Mucosa of stomach (tissue), 1 donor: ENCODE results near the gene SGCB.
A peak's percentile ranks its signal among the peaks of the same experiment; 100 is the strongest.

ENCODE experiments used
- H3K27me3 ChIP-seq: one replicate; pipeline ENCODE4 v1.7.0; 2013; ENCODE audit warnings: mild to moderate bottlenecking, low read length; ENCODE audit not compliant: control insufficient read depth, insufficient read depth
- H3K36me3 ChIP-seq: one replicate; pipeline ENCODE4 v1.7.0; 2013; ENCODE audit warnings: low read length; ENCODE audit not compliant: control insufficient read depth, insufficient read depth
- H3K4me1 ChIP-seq: one replicate; pipeline ENCODE4 v1.7.0; 2013; ENCODE audit warnings: mild to moderate bottlenecking, low read length; ENCODE audit not compliant: control insufficient read depth, insufficient read depth
- H3K4me3 ChIP-seq: one replicate; pipeline ENCODE4 v1.7.0; 2013; ENCODE audit warnings: low read length
- H3K9ac ChIP-seq: one replicate; pipeline ENCODE4 v1.7.0; 2013; ENCODE audit warnings: mild to moderate bottlenecking, low read length, moderate library complexity
- H3K9me3 ChIP-seq: one replicate; pipeline ENCODE4 v1.7.0; 2013; ENCODE audit warnings: mild to moderate bottlenecking, low read length, moderate library complexity; ENCODE audit not compliant: control insufficient read depth
- donor health status: Pancreatic carcinoma.

SGCB gene

GRCh38 chr4:52051615-52052474, 13.7 kb upstream of the SGCB start:
- Histone ChIP-seq H3K4me3 (peak overlapping the region; percentile 77), H3K4me1 (peaks cover 3% of the 10 kb centered on the region), H3K36me3 (no peaks in the 10 kb centered on the region), H3K27me3 (no peaks in the 10 kb centered on the region), H3K9ac (peak overlapping the region; percentile 65), H3K9me3 (no peaks in the 10 kb centered on the region)

- Histone ChIP-seq H3K27me3 (no peaks in the 10 kb centered on the region), H3K4me3 (peak within 1 kb of the TSS; percentile 77), H3K9me3 (no peaks in the 10 kb centered on the region), H3K36me3 (no peaks in the 10 kb centered on the region), H3K9ac (peak within 1 kb of the TSS; percentile 65), H3K4me1 (peaks cover 3% of the 10 kb centered on the region)
Observed at GRCh38 chr4:52051213-52051614, 13.1 kb upstream of the SGCB start, which contains the start of gene SPATA18. Gene SPATA18, plus strand, starts transcription at chr4:52051304. Its CDS starts 401 bp downstream, at chr4:52051705.

- Histone ChIP-seq H3K36me3 (no peaks in the 10 kb centered on the region), H3K4me3 (no peak overlapping the region), H3K9ac (no peak overlapping the region), H3K27me3 (no peaks in the 10 kb centered on the region), H3K9me3 (no peaks in the 10 kb centered on the region), H3K4me1 (peaks cover 3% of the 10 kb centered on the region)
Observed at GRCh38 chr4:52049266-52049665, 11.2 kb upstream of the SGCB start.

- Histone ChIP-seq H3K4me1 (no peaks in the 10 kb centered on the region), H3K4me3 (no peak overlapping the region), H3K9me3 (no peaks in the 10 kb centered on the region), H3K27me3 (no peaks in the 10 kb centered on the region), H3K36me3 (no peaks in the 10 kb centered on the region), H3K9ac (no peak overlapping the region)
Observed at GRCh38 chr4:52045028-52045427, 6.9 kb upstream of the SGCB start.

- Histone ChIP-seq H3K4me3 (peak overlapping the region; percentile 23), H3K4me1 (peaks cover 15% of the 10 kb centered on the region), H3K9ac (peak overlapping the region; percentile 67), H3K36me3 (no peaks in the 10 kb centered on the region), H3K9me3 (no peaks in the 10 kb centered on the region), H3K27me3 (no peaks in the 10 kb centered on the region)
Observed at GRCh38 chr4:52037689-52038102, 403 bp downstream of the SGCB start.

DNA sequence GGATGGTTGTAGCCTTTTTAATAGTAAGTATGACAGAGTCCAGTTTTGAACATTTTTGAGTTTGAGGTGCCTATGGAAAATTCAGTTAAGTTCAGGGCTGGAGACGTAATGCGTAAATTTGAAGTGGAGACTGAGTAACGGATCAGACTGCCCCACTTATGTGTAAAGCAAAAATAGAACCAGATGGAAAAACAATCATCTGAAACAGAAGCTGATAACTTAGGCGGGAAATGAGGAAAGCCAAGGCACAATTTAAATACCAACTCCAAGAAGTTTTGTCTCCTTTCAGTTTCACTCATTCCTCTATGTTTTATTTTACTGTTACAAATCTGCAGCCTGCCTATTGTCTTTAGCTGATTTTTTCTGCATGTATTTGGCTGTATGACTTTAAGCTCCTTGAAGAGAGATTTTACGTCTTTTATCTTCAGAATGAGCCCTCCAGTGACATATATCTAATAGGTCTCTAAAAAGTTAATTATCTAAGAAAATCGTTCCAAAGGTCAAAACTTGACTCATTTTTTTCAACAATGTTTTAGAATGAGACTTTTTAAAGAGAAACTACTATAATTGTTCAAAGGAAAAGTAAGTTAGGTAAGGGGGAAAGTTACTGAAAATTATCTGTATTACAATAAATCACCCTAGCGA, 1.1 kb downstream of the SGCB start:
- Histone ChIP-seq H3K27me3 (no peaks in the 10 kb centered on the region), H3K4me3 (peak overlapping the region; percentile 23), H3K4me1 (peaks cover 15% of the 10 kb centered on the region), H3K9me3 (no peaks in the 10 kb centered on the region), H3K9ac (peak overlapping the region; percentile 67), H3K36me3 (no peaks in the 10 kb centered on the region)

- Histone ChIP-seq H3K9ac (no peak overlapping the region), H3K9me3 (no peaks in the 10 kb centered on the region), H3K27me3 (no peaks in the 10 kb centered on the region), H3K36me3 (no peaks in the 10 kb centered on the region), H3K4me3 (no peak overlapping the region), H3K4me1 (peaks cover 15% of the 10 kb centered on the region)
Observed at GRCh38 chr4:52035190-52035589, 2.9 kb downstream of the SGCB start.

DNA sequence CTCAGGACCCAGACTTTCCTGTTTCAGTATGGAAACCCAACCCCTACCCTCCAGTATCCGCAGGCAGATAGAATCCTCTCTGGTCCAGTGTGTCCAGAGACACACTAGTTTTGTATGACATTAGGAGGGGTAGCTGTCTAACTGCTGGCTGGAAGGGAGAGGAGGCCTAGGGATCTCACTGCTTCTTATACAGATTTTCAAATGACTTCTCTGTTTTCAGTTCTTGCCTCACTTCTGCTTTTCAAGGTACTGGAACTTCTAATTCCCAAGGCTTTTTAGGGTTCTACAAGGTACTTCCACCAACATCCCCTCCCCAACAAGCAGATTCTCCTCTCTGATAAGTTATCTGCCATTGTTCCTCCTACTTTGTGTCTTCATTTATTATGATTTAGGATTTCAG, 6.1 kb downstream of the SGCB start:
- no peak overlapping the region for H3K4me3 ChIP-seq
- no peaks in the 10 kb centered on the region for H3K27me3 ChIP-seq
- H3K4me1 ChIP-seq = peaks cover 10% of the 10 kb centered on the region
- no peaks in the 10 kb centered on the region for H3K36me3 ChIP-seq
- H3K9me3 ChIP-seq = no peaks in the 10 kb centered on the region
- H3K9ac ChIP-seq = no peak overlapping the region

DNA sequence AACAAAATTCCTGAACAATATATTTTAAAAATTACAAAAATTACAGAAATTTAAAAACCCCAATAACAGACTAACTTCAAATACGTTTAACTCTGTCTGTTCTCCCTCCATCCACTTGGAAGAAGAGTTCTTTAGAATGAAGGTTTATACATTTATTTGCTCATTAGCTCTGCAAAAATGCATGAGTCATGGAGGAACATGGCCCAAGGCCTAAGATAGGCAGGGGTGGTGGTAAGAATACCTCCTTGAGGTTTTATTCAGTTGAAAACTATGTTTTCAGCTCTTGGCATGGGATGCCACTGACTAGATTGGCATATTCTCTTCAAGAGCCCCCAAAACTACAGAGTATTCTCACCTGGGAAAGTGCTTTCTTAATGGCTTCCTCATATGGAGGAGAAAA, 9.1 kb downstream of the SGCB start:
- peaks cover under 1% of the 10 kb centered on the region for H3K36me3 ChIP-seq
- no peaks in the 10 kb centered on the region for H3K27me3 ChIP-seq
- H3K4me3 ChIP-seq = no peak overlapping the region
- H3K9me3 ChIP-seq = no peaks in the 10 kb centered on the region
- H3K4me1 ChIP-seq = no peaks in the 10 kb centered on the region
- no peak overlapping the region for H3K9ac ChIP-seq

- Histone ChIP-seq H3K9me3 (no peaks in the 10 kb centered on the region), H3K36me3 (peaks cover 3% of the 10 kb centered on the region), H3K4me1 (peaks cover 10% of the 10 kb centered on the region), H3K27me3 (no peaks in the 10 kb centered on the region), H3K9ac (peak within 1 kb of the TSS; percentile 45), H3K4me3 (peak within 1 kb of the TSS; percentile 12)
Observed at GRCh38 chr4:52019936-52020657, 18.0 kb downstream of the SGCB start, which contains the start of gene LRRC66. Gene LRRC66, minus strand, starts transcription at chr4:52020363. Its CDS starts 2,750 bp downstream, at chr4:52017613.

- no peaks in the 10 kb centered on the region for H3K36me3 ChIP-seq
- peaks cover 16% of the 10 kb centered on the region for H3K4me1 ChIP-seq
- no peak overlapping the region for H3K4me3 ChIP-seq
- H3K9me3 ChIP-seq = no peaks in the 10 kb centered on the region
- H3K9ac ChIP-seq = no peak overlapping the region
- no peaks in the 10 kb centered on the region for H3K27me3 ChIP-seq
Observed at GRCh38 chr4:52017814-52018213, 20.3 kb downstream of the SGCB start.

GRCh38 chr4:52016981-52017380, 21.1 kb downstream of the SGCB start:
- Histone ChIP-seq H3K4me3 (peak overlapping the region; percentile 14), H3K27me3 (no peaks in the 10 kb centered on the region), H3K4me1 (peaks cover 16% of the 10 kb centered on the region), H3K9me3 (no peaks in the 10 kb centered on the region), H3K36me3 (no peaks in the 10 kb centered on the region), H3K9ac (peak overlapping the region; percentile 65)
